T-cell (primary cell): ENCODE data around the gene AMPD3. TPM values are rescaled to one million over a fixed set of nuclear protein-coding genes. Genes with fewer than 3 reads are reported as not detected.

Experiments used
- ATAC-seq, 4 experiments: fragments of 200-7000 bp in 3 of 4; fragments of 150-1000 bp in 1 of 4; cut with Tn5 transposase; replicated peaks in 1 of 4; 1 replicate in 3 of 4; 2 replicates in 1 of 4; pipeline ENCODE4 v1.10.0; 2021; ENCODE audit warnings: moderate library complexity in 3 of 4, mild to moderate bottlenecking in 2 of 4, moderate number of reproducible peaks in 1 of 4
- CTCF ChIA-PET, 2 donors: fragments of 300-600 bp; sonication (Branson Sonifier 250); formaldehyde crosslinking; loops; one replicate each; lab custom pipeline; 2022; ENCODE audit warnings: antibody characterized with exemption in 2 of 2; lab: Charles Lee
- POLR2A ChIA-PET, 2 donors: fragments of 300-600 bp; sonication (Branson Sonifier 250); formaldehyde crosslinking; loops; one replicate each; lab custom pipeline; 2022; ENCODE audit warnings: antibody characterized with exemption in 2 of 2; lab: Charles Lee
- DNase-seq, 35 experiments: peaks; one replicate each; pipeline versions ENCODE4 v3.0.0 to v3.0.0-alpha.2; 2013 to 2023
- H3K27ac ChIP-seq: one replicate; pipeline ENCODE4 v1.5.1; 2013; ENCODE audit warnings: low read length
- H3K27me3 ChIP-seq, 2 experiments: replicated peaks in 1 of 2; 1 replicate in 1 of 2; 2 replicates in 1 of 2; pipeline versions ENCODE4 v1.6.1 to v1.7.0; 2013; ENCODE audit warnings: low read length in 1 of 2, mixed read lengths in 1 of 2; ENCODE audit not compliant: control insufficient read depth in 2 of 2, insufficient read depth in 2 of 2; ENCODE audit errors: extremely low read depth in 1 of 2
- H3K36me3 ChIP-seq, 2 donors: 1 replicate in 1 of 2; 2 replicates in 1 of 2; pipeline versions ENCODE4 v1.6.1 to v1.7.0; 2013; ENCODE audit warnings: low read length in 1 of 2; ENCODE audit not compliant: control insufficient read depth in 2 of 2, insufficient read depth in 1 of 2; ENCODE audit errors: extremely low read depth in 1 of 2
- H3K4me1 ChIP-seq, 2 experiments: 1 replicate in 1 of 2; 2 replicates in 1 of 2; pipeline versions ENCODE4 v1.6.1 to v1.7.0; 2013; ENCODE audit warnings: low read length in 2 of 2, mixed read lengths in 1 of 2; ENCODE audit not compliant: insufficient read depth in 2 of 2, control insufficient read depth in 1 of 2; ENCODE audit errors: extremely low read depth in 1 of 2
- H3K4me3 ChIP-seq, 2 donors: 1 replicate in 1 of 2; 2 replicates in 1 of 2; pipeline versions ENCODE4 v1.5.1 to v1.7.0; 2013; ENCODE audit warnings: mild to moderate bottlenecking in 2 of 2, low read length in 1 of 2, moderate library complexity in 1 of 2; ENCODE audit not compliant: control insufficient read depth in 1 of 2; ENCODE audit errors: extremely low read depth in 1 of 2
- H3K9me3 ChIP-seq: 2 replicates; pipeline ENCODE4 v1.7.0; 2013
- H3K27ac Mint-ChIP-seq, 2 donors: one replicate each; pipeline ENCODE4 v1.8.0; 2020 to 2021; ENCODE audit warnings: mild to moderate bottlenecking in 2 of 2, mixed read lengths in 2 of 2
- H3K27me3 Mint-ChIP-seq, 2 donors: one replicate each; pipeline ENCODE4 v1.8.0; 2021 to 2022; ENCODE audit warnings: mixed read lengths in 2 of 2
- H3K36me3 Mint-ChIP-seq: one replicate; pipeline ENCODE4 v1.8.0; 2021; ENCODE audit warnings: mixed read lengths
- H3K4me1 Mint-ChIP-seq, 3 donors: one replicate each; pipeline ENCODE4 v1.8.0; 2020 to 2022; ENCODE audit warnings: mixed read lengths in 3 of 3, mild to moderate bottlenecking in 1 of 3
- H3K4me3 Mint-ChIP-seq, 3 donors: one replicate each; pipeline ENCODE4 v1.8.0; 2020 to 2022; ENCODE audit warnings: mild to moderate bottlenecking in 3 of 3, mixed read lengths in 3 of 3, moderate library complexity in 3 of 3
- H3K9me3 Mint-ChIP-seq, 3 donors: one replicate each; pipeline ENCODE4 v1.8.0; 2020 to 2022; ENCODE audit warnings: mixed read lengths in 3 of 3
- WGBS: methylation state at CpG from one replicate; pipeline ENCODE4 v1.1.5; 2013; ENCODE audit warnings: missing lambda C conversion rate; ENCODE audit not compliant: insufficient coverage; 5-methylcytosine and 5-hydroxymethylcytosine counted together
- total RNA-seq, 35 experiments: library from RNA in 6 of 35; stranded (reverse) in 6 of 35; fragments of 120-200 nt in 1 of 35; gene quantifications; one replicate each; pipeline versions ENCODE4 v1.2.1 to v1.2.4 and lab custom pipeline; 2013 to 2026

The AMPD3 gene
- total RNA-seq, 5 donors from 2014 or later (not counting 1 experiment from before 2014, with no cell fraction given), result 21.1 to 40.0 (median 26.0) TPM

- Histone ChIP-seq H3K9me3 (no peaks in the 10 kb centered on the region), H3K27me3 (peaks cover 0 to 13% of the 10 kb centered on the region in 2 experiments), H3K27ac (peak overlapping the region; percentile 78), H3K36me3 (no peaks in the 10 kb centered on the region), H3K4me1 (peaks cover 2 to 12% of the 10 kb centered on the region in 2 experiments), H3K4me3 (peak overlapping the region; percentile 82 to 86)
- ATAC-seq, result peak; percentile 6 to 13 (median 7)
- Mint-ChIP-seq H3K36me3 (no peaks in the 10 kb centered on the region), H3K27ac (peak overlapping the region; percentile 36 to 86), H3K4me3 (peak overlapping the region; percentile 87 to 91 (median 87)), H3K4me1 (peaks cover 25 to 42% (median 34%) of the 10 kb centered on the region in 3 donors), H3K27me3 (no peaks in the 10 kb centered on the region), H3K9me3 (no peaks in the 10 kb centered on the region)
- peak in 3 of 35 experiments; percentile 0 to 5 (median 5) for DNase-seq
- POLR2A ChIA-PET, result interaction anchor here (0.6 to 2.8 kb wide), 8 partner anchors 12 to 317 kb away, joined by 3 to 13 read pairs (median 3); partner anchors contain the start of genes AMPD3 (in 1 of the 2), EIF4G2 (in 1 of the 2) and ZBED5 (in 1 of the 2)
- under 1% methylated on average over 17 of the region's 25 CpGs for WGBS
- CTCF ChIA-PET, result interaction anchor here (0.5 to 2.8 kb wide), 21 partner anchors 9 to 1402 kb away, joined by 3 to 14 read pairs (median 5); partner anchors contain the start of genes AMPD3 (in 1 of the 2), CTR9 (in 1 of the 2), EIF4G2 (in 1 of the 2) and ZBED5 (in 1 of the 2)
These were observed 85.5 kb downstream of the AMPD3 start for GRCh38 chr11:10540546-10540914.

GRCh38 chr11:10540915-10541560 lies 86.0 kb downstream of the AMPD3 start, which contains the start of gene RNF141:
TSS of gene RNF141 (minus strand) at chr11:10541187. CDS start at chr11:10534158, 7,029 bp downstream.
- Mint-ChIP-seq H3K4me3 (peak within 1 kb of the TSS; percentile 87 to 91 (median 87)), H3K36me3 (no peaks in the 10 kb centered on the region), H3K9me3 (no peaks in the 10 kb centered on the region), H3K4me1 (peaks cover 22 to 37% (median 30%) of the 10 kb centered on the region in 3 donors), H3K27me3 (no peaks in the 10 kb centered on the region), H3K27ac (peak within 1 kb of the TSS; percentile 75 to 86)
- ChIA-PET CTCF (interaction anchor here (0.5 to 2.8 kb wide), 21 partner anchors 9 to 1402 kb away, joined by 3 to 14 read pairs (median 5); partner anchors contain the start of genes AMPD3 (in 1 of the 2), CTR9 (in 1 of the 2), EIF4G2 (in 1 of the 2) and ZBED5 (in 1 of the 2)), POLR2A (interaction anchor here (0.5 to 2.8 kb wide), 8 partner anchors 10 to 1119 kb away, joined by 3 to 13 read pairs (median 3); partner anchors contain the start of genes AMPD3 (in 1 of the 2), EIF4G2 (in 1 of the 2) and ZBED5 (in 1 of the 2))
- peak; percentile 81 to 98 (median 92) for DNase-seq
- 1% methylated on average over 52 of the region's 54 CpGs for WGBS
- peaks cover 0 to 13% of the 10 kb centered on the region in 2 experiments for H3K27me3 ChIP-seq
- no peaks in the 10 kb centered on the region for H3K9me3 ChIP-seq
- peak within 1 kb of the TSS; percentile 78 for H3K27ac ChIP-seq
- H3K36me3 ChIP-seq, result no peaks in the 10 kb centered on the region
- peak; percentile 97 to 99 (median 98) for ATAC-seq
- peak within 1 kb of the TSS; percentile 82 to 86 for H3K4me3 ChIP-seq
- peaks cover 2 to 12% of the 10 kb centered on the region in 2 experiments for H3K4me1 ChIP-seq

GRCh38 chr11:10541561-10541930 lies 86.5 kb downstream of the AMPD3 start:
- ATAC-seq, result no peak
- Mint-ChIP-seq H3K9me3 (no peaks in the 10 kb centered on the region), H3K4me3 (peak overlapping the region; percentile 87 to 91 (median 87)), H3K27me3 (no peaks in the 10 kb centered on the region), H3K27ac (peak overlapping the region; percentile 58 to 75), H3K36me3 (no peaks in the 10 kb centered on the region), H3K4me1 (peaks cover 17 to 32% (median 26%) of the 10 kb centered on the region in 3 donors)
- Histone ChIP-seq H3K4me1 (peaks cover 2 to 12% of the 10 kb centered on the region in 2 experiments), H3K36me3 (no peaks in the 10 kb centered on the region), H3K27me3 (peaks cover 0 to 13% of the 10 kb centered on the region in 2 experiments), H3K27ac (no peak overlapping the region), H3K9me3 (no peaks in the 10 kb centered on the region), H3K4me3 (peak overlapping the region; percentile 82 to 86)
- no peak for DNase-seq
- ChIA-PET CTCF (interaction anchor here (0.6 to 2.8 kb wide), 15 partner anchors 9 to 1155 kb away, joined by 3 to 14 read pairs (median 6); partner anchors contain the start of genes AMPD3 (in 1 of the 2) and EIF4G2 (in 1 of the 2)), POLR2A (interaction anchor here (0.5 to 2.8 kb wide), 5 partner anchors 10 to 1119 kb away, joined by 3 to 13 read pairs (median 3); partner anchors contain the start of gene EIF4G2 (in 1 of the 2))
- WGBS, result 71% methylated on average over 4 of the region's 5 CpGs

- no peak overlapping the region for H3K27ac Mint-ChIP-seq
- no peak for ATAC-seq
- no peaks in the 10 kb centered on the region for H3K36me3 ChIP-seq
- no CpG with 5 or more reads among the region's 3 CpGs for WGBS
- DNase-seq, result no peak
- H3K27ac ChIP-seq, result no peak overlapping the region
- peaks cover 0 to 12% of the 10 kb centered on the region in 2 experiments for H3K4me1 ChIP-seq
- no peak overlapping the region for H3K4me3 ChIP-seq
- H3K27me3 Mint-ChIP-seq, result no peaks in the 10 kb centered on the region
- POLR2A ChIA-PET, result interaction anchor here (0.6 to 2.8 kb wide), 2 partner anchors 11 to 266 kb away, joined by 3 to 13 read pairs; partner anchors contain the start of gene EIF4G2 (in 1 of the 2)
- H3K4me1 Mint-ChIP-seq, result peaks cover 16 to 30% (median 22%) of the 10 kb centered on the region in 3 donors
- no peaks in the 10 kb centered on the region for H3K36me3 Mint-ChIP-seq
- no peaks in the 10 kb centered on the region for H3K9me3 Mint-ChIP-seq
- CTCF ChIA-PET, result interaction anchor here (0.6 to 2.2 kb wide), 3 partner anchors 10 to 930 kb away, joined by 3 to 12 read pairs (median 7); partner anchors contain the start of gene EIF4G2 (in 1 of the 2)
- no peaks in the 10 kb centered on the region for H3K9me3 ChIP-seq
- H3K4me3 Mint-ChIP-seq, result no peak overlapping the region
- peaks cover 0 to 13% of the 10 kb centered on the region in 2 experiments for H3K27me3 ChIP-seq
These were observed 87.7 kb downstream of the AMPD3 start for GRCh38 chr11:10542776-10543175.

GRCh38 chr11:10543782-10544181 lies 88.7 kb downstream of the AMPD3 start:
- Histone ChIP-seq H3K36me3 (no peaks in the 10 kb centered on the region), H3K4me3 (no peak overlapping the region), H3K27ac (no peak overlapping the region), H3K27me3 (peaks cover 0 to 13% of the 10 kb centered on the region in 2 experiments), H3K9me3 (no peaks in the 10 kb centered on the region), H3K4me1 (peaks cover 0 to 12% of the 10 kb centered on the region in 2 experiments)
- H3K4me1 Mint-ChIP-seq, result peaks cover 14 to 26% (median 21%) of the 10 kb centered on the region in 3 donors
- no peaks in the 10 kb centered on the region for H3K9me3 Mint-ChIP-seq
- ChIA-PET CTCF (interaction anchor here in 1 of 2 donors (0.6 kb wide), 1 partner anchor 9 kb away, joined by 5 read pairs; no protein-coding TSS in a partner anchor), POLR2A (no interaction called here)
- no peak for DNase-seq
- no peak overlapping the region for H3K27ac Mint-ChIP-seq
- H3K4me3 Mint-ChIP-seq, result no peak overlapping the region
- peaks cover 4 to 6% of the 10 kb centered on the region in 2 donors for H3K27me3 Mint-ChIP-seq
- ATAC-seq, result no peak
- WGBS, result 93% methylated on average over 12 of the region's 14 CpGs
- H3K36me3 Mint-ChIP-seq, result no peaks in the 10 kb centered on the region
